Adrenal gland (tissue), 5 donors: ENCODE results near the gene ITPK1.

ENCODE experiments used
- POLR2A ChIP-seq, 2 donors: fragments of 450-650 bp; IDR thresholded peaks; one replicate each; pipeline ENCODE4 v1.6.1; 2017; ENCODE audit warnings: antibody characterized with exemption in 2 of 2, mild to moderate bottlenecking in 2 of 2, moderate library complexity in 1 of 2
- TF ChIP-seq, protein P1 (sequence below), 6 experiments: fragments of 450-650 bp in 4 of 6; fragments of 200-600 bp in 2 of 6; sonication (generic) in 1 of 6; IDR thresholded peaks; 1 replicate in 5 of 6; 2 replicates in 1 of 6; pipeline versions ENCODE4 v1.5.1 to v1.8.0; 2016 to 2021; ENCODE audit warnings: antibody characterized with exemption in 6 of 6, mild to moderate bottlenecking in 2 of 6, moderate library complexity in 1 of 6
- donor health status: DM: no; HTN: no; CAD: no.

DNA sequence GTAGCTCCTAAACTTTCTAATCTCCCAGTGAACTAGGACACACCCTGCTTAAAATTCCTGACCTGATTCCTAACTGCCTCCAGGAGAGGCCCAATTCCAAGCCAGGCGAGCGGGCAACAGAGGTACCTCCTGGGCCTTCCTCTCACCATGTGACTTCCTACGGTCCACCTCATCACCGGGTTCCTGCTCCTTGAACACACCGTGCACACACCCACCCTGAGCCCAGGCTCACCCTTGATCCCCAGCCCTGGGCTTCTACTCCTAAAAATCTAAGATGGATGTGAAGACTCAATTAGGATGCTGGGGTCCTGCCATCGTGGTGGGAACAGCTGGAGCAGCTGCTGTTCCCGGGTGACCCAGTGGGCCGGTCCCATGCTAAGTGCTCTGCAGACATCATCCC is 124.2 kb downstream of the ITPK1 start:
- no peak for TF ChIP-seq POLR2A (IDR thresholded peaks at IDR 0.05)
- TF ChIP-seq, protein P1, sequence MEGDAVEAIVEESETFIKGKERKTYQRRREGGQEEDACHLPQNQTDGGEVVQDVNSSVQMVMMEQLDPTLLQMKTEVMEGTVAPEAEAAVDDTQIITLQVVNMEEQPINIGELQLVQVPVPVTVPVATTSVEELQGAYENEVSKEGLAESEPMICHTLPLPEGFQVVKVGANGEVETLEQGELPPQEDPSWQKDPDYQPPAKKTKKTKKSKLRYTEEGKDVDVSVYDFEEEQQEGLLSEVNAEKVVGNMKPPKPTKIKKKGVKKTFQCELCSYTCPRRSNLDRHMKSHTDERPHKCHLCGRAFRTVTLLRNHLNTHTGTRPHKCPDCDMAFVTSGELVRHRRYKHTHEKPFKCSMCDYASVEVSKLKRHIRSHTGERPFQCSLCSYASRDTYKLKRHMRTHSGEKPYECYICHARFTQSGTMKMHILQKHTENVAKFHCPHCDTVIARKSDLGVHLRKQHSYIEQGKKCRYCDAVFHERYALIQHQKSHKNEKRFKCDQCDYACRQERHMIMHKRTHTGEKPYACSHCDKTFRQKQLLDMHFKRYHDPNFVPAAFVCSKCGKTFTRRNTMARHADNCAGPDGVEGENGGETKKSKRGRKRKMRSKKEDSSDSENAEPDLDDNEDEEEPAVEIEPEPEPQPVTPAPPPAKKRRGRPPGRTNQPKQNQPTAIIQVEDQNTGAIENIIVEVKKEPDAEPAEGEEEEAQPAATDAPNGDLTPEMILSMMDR (IDR thresholded peaks at IDR 0.05): no peak
